Endothelial cell of umbilical vein (primary cell): ENCODE results near the gene FOXA1. TPM values are rescaled to one million over a fixed set of nuclear protein-coding genes. Genes with fewer than 3 reads are reported as not detected.

Experiments used
- BruUV-seq: library from RNA; stranded (reverse); fragments of 400-500 nt; replicated peaks from 2 replicates; lab custom pipeline; 2021; lab: Mats Ljungman, UMichigan
- CTCF ChIA-PET: fragments of 300-600, 350-600 bp; sonication (Branson Sonifier 250); formaldehyde crosslinking; loops from one replicate; lab custom pipeline; 2021; ENCODE audit warnings: antibody characterized with exemption, inconsistent platforms; lab: Charles Lee
- POLR2A ChIA-PET: fragments of 300-600, 350-600 bp; sonication (Branson Sonifier 250); formaldehyde crosslinking; loops from one replicate; lab custom pipeline; 2021; ENCODE audit warnings: antibody characterized with exemption, inconsistent platforms; lab: Charles Lee
- DNase-seq: peaks from one replicate; pipeline ENCODE4 v3.0.0-alpha.2; 2011; ENCODE audit warnings: low read depth, low spot score
- FAIRE-seq: peaks from 2 replicates; lab custom pipeline; 2011; peaks lifted over from hg19 to GRCh38; lab: Jason Lieb, UNC
- H2AFZ ChIP-seq: 2 replicates; pipeline ENCODE4 v1.6.0; 2012; ENCODE audit warnings: low read depth, low read length, control low read depth, inconsistent platforms
- H3K27ac ChIP-seq: 2 replicates; pipeline ENCODE4 v1.5.1; 2011; ENCODE audit warnings: low read depth, mild to moderate bottlenecking, control low read depth, low read length, moderate library complexity; ENCODE audit not compliant: insufficient read depth
- H3K27me3 ChIP-seq, 2 experiments: 2 replicates each; pipeline versions ENCODE4 v1.6.0 to v1.6.1; 2011; ENCODE audit warnings: low read length in 2 of 2, mixed read lengths in 1 of 2; ENCODE audit not compliant: control insufficient read depth in 2 of 2, insufficient read depth in 2 of 2
- H3K36me3 ChIP-seq, 2 experiments: 2 replicates in 1 of 2; 3 replicates in 1 of 2; pipeline ENCODE4 v1.5.1; 2011; ENCODE audit warnings: low read length in 2 of 2, mild to moderate bottlenecking in 1 of 2, moderate library complexity in 1 of 2; ENCODE audit not compliant: control insufficient read depth in 2 of 2, insufficient read depth in 2 of 2; ENCODE audit errors: extremely low read depth in 1 of 2
- H3K4me1 ChIP-seq: 3 replicates; pipeline ENCODE4 v1.5.1; 2011; ENCODE audit warnings: mild to moderate bottlenecking, low read length; ENCODE audit not compliant: control insufficient read depth, insufficient read depth; ENCODE audit errors: extremely low read depth
- H3K4me2 ChIP-seq: 2 replicates; pipeline ENCODE4 v1.6.1; 2011; ENCODE audit warnings: low read length, control low read depth, mixed read lengths; ENCODE audit not compliant: insufficient read depth
- H3K4me3 ChIP-seq, 3 experiments: fragments of 200-600 bp in 1 of 3; sonication (generic), shearing (Covaris generic) in 1 of 3; replicated peaks in 1 of 3; 2 replicates each; pipeline ENCODE4 v1.5.1; 2011 to 2016; ENCODE audit warnings: control low read depth in 3 of 3, low read length in 3 of 3, mild to moderate bottlenecking in 2 of 3, inconsistent platforms in 1 of 3, low read depth in 1 of 3, moderate library complexity in 1 of 3; ENCODE audit not compliant: insufficient read depth in 1 of 3
- H3K79me2 ChIP-seq: 2 replicates; pipeline ENCODE4 v1.6.0; 2012; ENCODE audit warnings: low read length, inconsistent platforms; ENCODE audit not compliant: control insufficient read depth, insufficient read depth
- H3K9ac ChIP-seq: replicated peaks from 2 replicates; pipeline ENCODE3; 2011; ENCODE audit warnings: low read length, control low read depth; ENCODE audit not compliant: insufficient read depth; ENCODE audit errors: extremely low read depth
- H3K9me1 ChIP-seq: replicated peaks from 3 replicates; pipeline ENCODE4 v1.6.0; 2011; ENCODE audit warnings: mild to moderate bottlenecking, low read length; ENCODE audit not compliant: control insufficient read depth, insufficient read depth; ENCODE audit errors: extremely low read depth
- H3K9me3 ChIP-seq: replicated peaks from 2 replicates; pipeline ENCODE4 v1.5.1; 2012; ENCODE audit warnings: low read length, inconsistent platforms; ENCODE audit not compliant: control insufficient read depth, insufficient read depth
- H4K20me1 ChIP-seq: replicated peaks from 2 replicates; pipeline ENCODE3; 2011; ENCODE audit warnings: mild to moderate bottlenecking, low read length; ENCODE audit not compliant: control insufficient read depth, insufficient read depth; ENCODE audit errors: extremely low read depth
- CTCF ChIP-seq, 2 donors: IDR thresholded peaks; 1 replicate in 1 of 2; 2 replicates in 1 of 2; pipeline ENCODE4 v1.5.1; 2011; ENCODE audit warnings: low read length in 2 of 2, mild to moderate bottlenecking in 2 of 2, moderate library complexity in 2 of 2, control low read depth in 1 of 2, inconsistent platforms in 1 of 2, low read depth in 1 of 2; ENCODE audit not compliant: insufficient read depth in 1 of 2; ENCODE audit errors: extremely low read depth in 1 of 2
- EZH2 ChIP-seq: IDR thresholded peaks from 2 replicates; pipeline ENCODE4 v1.6.1; 2012; ENCODE audit warnings: borderline replicate concordance, low read depth, mild to moderate bottlenecking, moderate library complexity, low read length, inconsistent platforms; ENCODE audit not compliant: severe bottlenecking
- GATA2 ChIP-seq: IDR thresholded peaks from 2 replicates; pipeline ENCODE4 v1.7.0; 2011; ENCODE audit warnings: low read depth, mild to moderate bottlenecking, moderate library complexity, mixed read lengths, low read length; ENCODE audit not compliant: insufficient read length, insufficient read depth
- JUN ChIP-seq: IDR thresholded peaks from 2 replicates; pipeline ENCODE4 v1.6.1; 2011; ENCODE audit warnings: borderline replicate concordance, low read depth; ENCODE audit not compliant: insufficient read length, insufficient read depth
- MAX ChIP-seq: IDR thresholded peaks from 2 replicates; pipeline ENCODE4 v1.6.1; 2011; ENCODE audit not compliant: insufficient read depth, insufficient read length
- MYC ChIP-seq: IDR thresholded peaks from one replicate; pipeline ENCODE4 v1.6.1; 2011; ENCODE audit warnings: mild to moderate bottlenecking, low read depth, low read length
- POLR2AphosphoS5 ChIP-seq: IDR thresholded peaks from 2 replicates; pipeline ENCODE4 v1.6.1; 2012; ENCODE audit warnings: low read depth, mild to moderate bottlenecking, control low read depth, low read length, moderate library complexity; ENCODE audit not compliant: insufficient read depth
- dilution Hi-C: fragments of 300-500 bp; cut with MboI; formaldehyde crosslinking; loops from one replicate; pipeline ENCODE4 v1.15.0; 2019; ENCODE audit warnings: low sequenced_read_pairs; ENCODE audit not compliant: extremely low pct_ligation_motif_present
- intact Hi-C: fragments of 100-400 bp; cut with micrococcal nuclease; formaldehyde crosslinking; loops from one replicate; pipeline ENCODE4 v1.10.0; 2022
- polyA plus RNA-seq, 4 experiments: library from polyadenylated mRNA; depleted of rRNA in 3 of 4; stranded (reverse) in 3 of 4; unstranded in 1 of 4; fragments of >200 nt; gene quantifications; 2 replicates each; pipeline versions ENCODE4 v1.2.1 to v1.2.3, GENCODE V29; 2011 to 2012; ENCODE audit warnings: missing spikeins in 1 of 4
- total RNA-seq: library from RNA; stranded (reverse); gene quantifications from 2 replicates; pipeline ENCODE4 v1.2.3, GENCODE V29; 2021

FOXA1 gene
- total and polyA plus RNA-seq, 2 donors (not counting 3 experiments of a cell fraction or from before 2014, with no cell fraction given): 0.06 TPM; not detected in 1

- H3K9me1 ChIP-seq: no peaks in the 10 kb centered on the region
- H3K4me1 ChIP-seq: peaks cover 9% of the 10 kb centered on the region
- no peak overlapping the region for H3K9ac ChIP-seq
- BruUV-seq: no TSS peak
- H3K36me3 ChIP-seq: no peaks in the 10 kb centered on the region
- DNase-seq: no peak
- no peak overlapping the region for H3K27ac ChIP-seq
- H4K20me1 ChIP-seq: no peaks in the 10 kb centered on the region
- intact Hi-C loops: loop anchor here (5.0 kb wide), 1 partner anchor 936 kb away; the partner anchor contains the start of gene PAX9
- TF ChIP-seq MAX (no peak), CTCF (IDR thresholded peaks at IDR 0.05; ENCODE audit: extremely low read depth in 1 of 2, insufficient read depth in 1 of 2, low read depth in 1 of 2, low read length in 2 of 2) (no peak), EZH2 (peak; percentile 66), GATA2 (no peak), MYC (no peak), JUN (no peak), POLR2AphosphoS5 (no peak)
- no peak overlapping the region for H2AFZ ChIP-seq
- peaks cover 76 to 88% of the 10 kb centered on the region in 2 experiments for H3K27me3 ChIP-seq
- H3K79me2 ChIP-seq: no peaks in the 10 kb centered on the region
- H3K9me3 ChIP-seq: no peaks in the 10 kb centered on the region
- FAIRE-seq: no peak
- dilution Hi-C loops: no loop called here
- ChIA-PET CTCF (interaction anchor here (0.9 to 1.7 kb wide), 13 partner anchors 8 to 368 kb away, joined by 3 to 11 read pairs (median 4); no protein-coding TSS in a partner anchor), POLR2A (no interaction called here)
- no peak overlapping the region for H3K4me2 ChIP-seq
- H3K4me3 ChIP-seq: no peak overlapping the region
These were observed 3.1 kb upstream of the FOXA1 start for GRCh38 chr14:37597914-37598746.
